ENCODE data around the gene POLR2A.

The POLR2A gene

DNA sequence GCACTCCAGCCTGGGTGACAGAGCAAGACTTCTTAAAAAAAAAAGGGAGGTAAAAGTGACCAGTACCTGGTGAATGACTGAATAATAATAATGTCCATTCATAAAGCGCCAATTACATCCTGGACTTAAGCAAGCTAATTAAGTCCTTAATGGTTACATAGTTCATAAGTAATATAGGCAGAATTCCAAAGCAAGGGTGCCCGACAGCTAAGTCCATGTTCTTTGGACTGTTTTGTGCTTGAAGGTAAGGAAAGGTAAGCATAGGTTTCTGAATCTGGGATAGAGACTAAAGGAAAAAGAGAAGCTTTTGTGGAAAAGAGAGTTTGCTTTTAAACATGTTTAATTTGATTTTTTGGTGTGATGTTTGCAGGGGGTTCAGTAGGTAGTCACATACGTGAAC is 9.8 kb downstream of the POLR2A start:
- ChIA-PET POLR2A (interaction anchor here (1.3 kb wide), 1 partner anchor 50 kb away, joined by 3 read pairs; no protein-coding TSS in a partner anchor), CTCF (interaction anchor here (0.7 to 6.0 kb wide), 6 partner anchors 9 to 279 kb away, joined by 3 to 30 read pairs (median 5); no protein-coding TSS in a partner anchor)
- Histone ChIP-seq H3K4me3 (ENCODE audit: low read depth, low read length) (no peak overlapping the region), H3K4me1 (ENCODE audit: control insufficient read depth, insufficient read depth, low read length) (peaks cover 5% of the 10 kb centered on the region), H3K27ac (ENCODE audit: extremely low read depth, low read depth, low read length) (no peak overlapping the region), H3K36me3 (ENCODE audit: control insufficient read depth in 2 of 2, insufficient read depth in 1 of 2, low read length in 2 of 2) (peaks cover 52 to 92% of the 10 kb centered on the region in 2 experiments), H3K9me3 (ENCODE audit: control insufficient read depth, insufficient read depth, low read depth, low read length) (no peaks in the 10 kb centered on the region)
- TF ChIP-seq ZNF529 (tag by site-specific recombination; IDR thresholded peaks at IDR 0.05; ENCODE audit: insufficient replicate concordance) (no peak), ZNF114 (tag by site-specific recombination; IDR thresholded peaks at IDR 0.05) (no peak), ZNF354C (tag by site-specific recombination; IDR thresholded peaks at IDR 0.05; ENCODE audit: borderline replicate concordance, low read depth) (no peak), KLF9 (tag by site-specific recombination; IDR thresholded peaks at IDR 0.05; ENCODE audit: low read depth) (no peak), ZNF391 (tag by site-specific recombination; IDR thresholded peaks at IDR 0.05; ENCODE audit: borderline replicate concordance, low read depth) (no peak), ZNF76 (tag by site-specific recombination; IDR thresholded peaks at IDR 0.05; ENCODE audit: borderline replicate concordance, low read depth) (no peak), ZNF37A (tag by site-specific recombination; IDR thresholded peaks at IDR 0.05) (no peak), ZBTB8A (tag by site-specific recombination; IDR thresholded peaks at IDR 0.05) (no peak), ZNF266 (tag by site-specific recombination; IDR thresholded peaks at IDR 0.05; ENCODE audit: low read depth) (no peak), ZNF530 (tag by site-specific recombination; IDR thresholded peaks at IDR 0.05; ENCODE audit: low read depth) (no peak), ZNF350 (tag by site-specific recombination; IDR thresholded peaks at IDR 0.05) (no peak), ZNF837 (tag by site-specific recombination; IDR thresholded peaks at IDR 0.05) (no peak)
- TF ChIP-seq, protein P1, sequence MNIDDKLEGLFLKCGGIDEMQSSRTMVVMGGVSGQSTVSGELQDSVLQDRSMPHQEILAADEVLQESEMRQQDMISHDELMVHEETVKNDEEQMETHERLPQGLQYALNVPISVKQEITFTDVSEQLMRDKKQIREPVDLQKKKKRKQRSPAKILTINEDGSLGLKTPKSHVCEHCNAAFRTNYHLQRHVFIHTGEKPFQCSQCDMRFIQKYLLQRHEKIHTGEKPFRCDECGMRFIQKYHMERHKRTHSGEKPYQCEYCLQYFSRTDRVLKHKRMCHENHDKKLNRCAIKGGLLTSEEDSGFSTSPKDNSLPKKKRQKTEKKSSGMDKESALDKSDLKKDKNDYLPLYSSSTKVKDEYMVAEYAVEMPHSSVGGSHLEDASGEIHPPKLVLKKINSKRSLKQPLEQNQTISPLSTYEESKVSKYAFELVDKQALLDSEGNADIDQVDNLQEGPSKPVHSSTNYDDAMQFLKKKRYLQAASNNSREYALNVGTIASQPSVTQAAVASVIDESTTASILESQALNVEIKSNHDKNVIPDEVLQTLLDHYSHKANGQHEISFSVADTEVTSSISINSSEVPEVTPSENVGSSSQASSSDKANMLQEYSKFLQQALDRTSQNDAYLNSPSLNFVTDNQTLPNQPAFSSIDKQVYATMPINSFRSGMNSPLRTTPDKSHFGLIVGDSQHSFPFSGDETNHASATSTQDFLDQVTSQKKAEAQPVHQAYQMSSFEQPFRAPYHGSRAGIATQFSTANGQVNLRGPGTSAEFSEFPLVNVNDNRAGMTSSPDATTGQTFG (tag by site-specific recombination; IDR thresholded peaks at IDR 0.05; ENCODE audit: borderline replicate concordance): no peak
- TF ChIP-seq, protein P2, sequence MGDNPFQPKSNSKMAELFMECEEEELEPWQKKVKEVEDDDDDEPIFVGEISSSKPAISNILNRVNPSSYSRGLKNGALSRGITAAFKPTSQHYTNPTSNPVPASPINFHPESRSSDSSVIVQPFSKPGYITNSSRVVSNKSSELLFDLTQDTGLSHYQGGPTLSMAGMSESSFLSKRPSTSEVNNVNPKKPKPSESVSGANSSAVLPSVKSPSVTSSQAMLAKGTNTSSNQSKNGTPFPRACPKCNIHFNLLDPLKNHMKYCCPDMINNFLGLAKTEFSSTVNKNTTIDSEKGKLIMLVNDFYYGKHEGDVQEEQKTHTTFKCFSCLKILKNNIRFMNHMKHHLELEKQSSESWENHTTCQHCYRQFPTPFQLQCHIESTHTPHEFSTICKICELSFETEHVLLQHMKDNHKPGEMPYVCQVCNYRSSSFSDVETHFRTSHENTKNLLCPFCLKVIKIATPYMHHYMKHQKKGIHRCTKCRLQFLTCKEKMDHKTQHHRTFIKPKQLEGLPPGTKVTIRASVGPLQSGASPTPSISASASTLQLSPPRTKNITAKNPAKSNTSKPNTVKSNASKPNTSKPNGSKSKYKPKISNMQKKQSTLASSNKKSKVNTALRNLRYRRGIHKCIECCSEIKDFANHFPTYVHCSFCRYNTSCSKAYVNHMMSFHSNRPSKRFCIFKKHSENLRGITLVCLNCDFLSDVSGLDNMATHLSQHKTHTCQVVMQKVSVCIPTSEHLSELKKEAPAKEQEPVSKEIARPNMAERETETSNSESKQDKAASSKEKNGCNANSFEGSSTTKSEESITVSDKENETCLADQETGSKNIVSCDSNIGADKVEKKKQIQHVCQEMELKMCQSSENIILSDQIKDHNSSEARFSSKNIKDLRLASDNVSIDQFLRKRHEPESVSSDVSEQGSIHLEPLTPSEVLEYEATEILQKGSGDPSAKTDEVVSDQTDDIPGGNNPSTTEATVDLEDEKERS (tag by site-specific recombination; IDR thresholded peaks at IDR 0.05): no peak
- TF ChIP-seq, protein P3, sequence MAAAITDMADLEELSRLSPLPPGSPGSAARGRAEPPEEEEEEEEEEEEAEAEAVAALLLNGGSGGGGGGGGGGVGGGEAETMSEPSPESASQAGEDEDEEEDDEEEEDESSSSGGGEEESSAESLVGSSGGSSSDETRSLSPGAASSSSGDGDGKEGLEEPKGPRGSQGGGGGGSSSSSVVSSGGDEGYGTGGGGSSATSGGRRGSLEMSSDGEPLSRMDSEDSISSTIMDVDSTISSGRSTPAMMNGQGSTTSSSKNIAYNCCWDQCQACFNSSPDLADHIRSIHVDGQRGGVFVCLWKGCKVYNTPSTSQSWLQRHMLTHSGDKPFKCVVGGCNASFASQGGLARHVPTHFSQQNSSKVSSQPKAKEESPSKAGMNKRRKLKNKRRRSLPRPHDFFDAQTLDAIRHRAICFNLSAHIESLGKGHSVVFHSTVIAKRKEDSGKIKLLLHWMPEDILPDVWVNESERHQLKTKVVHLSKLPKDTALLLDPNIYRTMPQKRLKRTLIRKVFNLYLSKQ (tag by site-specific recombination; IDR thresholded peaks at IDR 0.05; ENCODE audit: borderline replicate concordance): no peak

DNA sequence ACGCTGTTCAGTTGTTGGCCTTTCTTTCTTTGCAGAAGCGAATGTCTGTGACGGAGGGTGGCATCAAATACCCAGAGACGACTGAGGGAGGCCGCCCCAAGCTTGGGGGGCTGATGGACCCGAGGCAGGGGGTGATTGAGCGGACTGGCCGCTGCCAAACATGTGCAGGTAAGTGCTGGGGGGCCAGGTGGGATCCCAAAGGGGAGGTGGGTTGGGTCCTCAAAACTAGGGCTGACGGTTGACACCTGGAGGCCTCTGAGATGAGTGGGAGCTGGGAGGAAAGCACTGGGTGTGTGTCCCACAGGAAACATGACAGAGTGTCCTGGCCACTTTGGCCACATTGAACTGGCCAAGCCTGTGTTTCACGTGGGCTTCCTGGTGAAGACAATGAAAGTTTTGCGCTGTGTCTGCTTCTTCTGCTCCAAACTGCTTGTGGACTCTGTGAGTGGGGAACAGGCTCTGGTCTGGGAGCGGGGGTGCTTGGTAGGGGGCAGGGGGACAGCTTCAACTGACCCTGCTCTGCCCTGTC is 11.8 kb downstream of the POLR2A start:
- no peak overlapping the region for H3K4me3 ChIP-seq (ENCODE audit: low read depth, low read length)
- POLR2A ChIA-PET: interaction anchor here (0.6 kb wide), 1 partner anchor 10 kb away, joined by 5 read pairs; no protein-coding TSS in a partner anchor
- peaks cover 3% of the 10 kb centered on the region; the same call in 1 of the 2 replicates for H3K4me1 ChIP-seq (ENCODE audit: control insufficient read depth, insufficient read depth, low read length)
- H3K36me3 ChIP-seq (ENCODE audit: control insufficient read depth in 2 of 2, insufficient read depth in 1 of 2, low read length in 2 of 2): peaks cover 62 to 92% of the 10 kb centered on the region in 2 experiments
- TF ChIP-seq ZNF521 (tag by site-specific recombination; IDR thresholded peaks at IDR 0.05) (no peak), ZSCAN30 (tag by site-specific recombination; IDR thresholded peaks at IDR 0.05) (no peak), ZNF664 (tag by site-specific recombination; IDR thresholded peaks at IDR 0.05) (no peak), ZNF558 (tag by site-specific recombination; IDR thresholded peaks at IDR 0.05) (no peak)
- TF ChIP-seq, protein P4, sequence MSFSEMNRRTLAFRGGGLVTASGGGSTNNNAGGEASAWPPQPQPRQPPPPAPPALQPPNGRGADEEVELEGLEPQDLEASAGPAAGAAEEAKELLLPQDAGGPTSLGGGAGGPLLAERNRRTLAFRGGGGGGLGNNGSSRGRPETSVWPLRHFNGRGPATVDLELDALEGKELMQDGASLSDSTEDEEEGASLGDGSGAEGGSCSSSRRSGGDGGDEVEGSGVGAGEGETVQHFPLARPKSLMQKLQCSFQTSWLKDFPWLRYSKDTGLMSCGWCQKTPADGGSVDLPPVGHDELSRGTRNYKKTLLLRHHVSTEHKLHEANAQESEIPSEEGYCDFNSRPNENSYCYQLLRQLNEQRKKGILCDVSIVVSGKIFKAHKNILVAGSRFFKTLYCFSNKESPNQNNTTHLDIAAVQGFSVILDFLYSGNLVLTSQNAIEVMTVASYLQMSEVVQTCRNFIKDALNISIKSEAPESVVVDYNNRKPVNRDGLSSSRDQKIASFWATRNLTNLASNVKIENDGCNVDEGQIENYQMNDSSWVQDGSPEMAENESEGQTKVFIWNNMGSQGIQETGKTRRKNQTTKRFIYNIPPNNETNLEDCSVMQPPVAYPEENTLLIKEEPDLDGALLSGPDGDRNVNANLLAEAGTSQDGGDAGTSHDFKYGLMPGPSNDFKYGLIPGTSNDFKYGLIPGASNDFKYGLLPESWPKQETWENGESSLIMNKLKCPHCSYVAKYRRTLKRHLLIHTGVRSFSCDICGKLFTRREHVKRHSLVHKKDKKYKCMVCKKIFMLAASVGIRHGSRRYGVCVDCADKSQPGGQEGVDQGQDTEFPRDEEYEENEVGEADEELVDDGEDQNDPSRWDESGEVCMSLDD (tag by site-specific recombination; IDR thresholded peaks at IDR 0.05): no peak
- CTCF ChIA-PET: interaction anchor here (4.5 to 6.0 kb wide), 2 partner anchors 19 to 65 kb away, joined by 22 to 30 read pairs; no protein-coding TSS in a partner anchor
- H3K9me3 ChIP-seq (ENCODE audit: control insufficient read depth, insufficient read depth, low read depth, low read length): no peaks in the 10 kb centered on the region
- H3K27ac ChIP-seq (ENCODE audit: extremely low read depth, low read depth, low read length): no peak overlapping the region

Data from HEK293 (cell line).